Parathyroid adenoma (tissue), 2 donors: ENCODE data around the gene LDHD.

Experiments used
- H2AFZ ChIP-seq: fragments of 300-600 bp; sonication (generic); one replicate; pipeline ENCODE4 v1.7.0; 2017; ENCODE audit warnings: antibody characterized with exemption, mild to moderate bottlenecking
- H3K27ac ChIP-seq: fragments of 300-600 bp; sonication (generic); one replicate; pipeline ENCODE4 v1.7.0; 2017
- H3K27me3 ChIP-seq: fragments of 300-600 bp; sonication (generic); one replicate; pipeline ENCODE4 v1.7.0; 2017; ENCODE audit warnings: low read length; ENCODE audit not compliant: control insufficient read depth, insufficient read depth
- H3K36me3 ChIP-seq: fragments of 300-600 bp; sonication (generic); one replicate; pipeline ENCODE4 v1.7.0; 2017; ENCODE audit warnings: low read length; ENCODE audit not compliant: control insufficient read depth, insufficient read depth
- H3K4me1 ChIP-seq: fragments of 300-600 bp; sonication (generic); one replicate; pipeline ENCODE4 v1.7.0; 2017; ENCODE audit warnings: control low read depth
- H3K4me2 ChIP-seq: fragments of 300-600 bp; sonication (generic); one replicate; pipeline ENCODE4 v1.7.0; 2017; ENCODE audit warnings: low read length
- H3K4me3 ChIP-seq: fragments of 300-600 bp; sonication (generic); one replicate; pipeline ENCODE4 v1.7.0; 2017; ENCODE audit warnings: low read depth, low read length
- H3K79me2 ChIP-seq: fragments of 300-600 bp; sonication (generic); one replicate; pipeline ENCODE4 v1.7.0; 2017; ENCODE audit warnings: control low read depth
- H3K9ac ChIP-seq: fragments of 300-600 bp; sonication (generic); one replicate; pipeline ENCODE4 v1.7.0; 2017; ENCODE audit warnings: mild to moderate bottlenecking
- H3K9me3 ChIP-seq: fragments of 300-600 bp; sonication (generic); one replicate; pipeline ENCODE4 v1.7.0; 2017; ENCODE audit warnings: low read length; ENCODE audit not compliant: control insufficient read depth
- CTCF ChIP-seq: fragments of 300-600 bp; sonication (generic); IDR thresholded peaks from one replicate; pipeline ENCODE4 v1.7.0; 2017; ENCODE audit warnings: antibody characterized with exemption, mild to moderate bottlenecking
- donor health status: primary hyperparathyroidism.

The LDHD gene

GRCh38 chr16:75097191-75097761 lies 19.3 kb downstream of the LDHD start:
- no peaks in the 10 kb centered on the region for H3K27me3 ChIP-seq
- H2AFZ ChIP-seq, result no peak overlapping the region
- H3K4me1 ChIP-seq, result peaks cover 50% of the 10 kb centered on the region
- H3K79me2 ChIP-seq, result peaks cover 72% of the 10 kb centered on the region
- H3K4me3 ChIP-seq, result no peak overlapping the region
- H3K27ac ChIP-seq, result peak overlapping the region; percentile 52
- no peaks in the 10 kb centered on the region for H3K36me3 ChIP-seq
- no peak for TF ChIP-seq CTCF
- no peak overlapping the region for H3K9ac ChIP-seq
- H3K4me2 ChIP-seq, result peak overlapping the region; percentile 34
- H3K9me3 ChIP-seq, result no peaks in the 10 kb centered on the region

GRCh38 chr16:75096656-75097055 lies 19.9 kb downstream of the LDHD start:
- no peaks in the 10 kb centered on the region for H3K36me3 ChIP-seq
- no peak overlapping the region for H3K4me3 ChIP-seq
- peaks cover 50% of the 10 kb centered on the region for H3K4me1 ChIP-seq
- H2AFZ ChIP-seq, result no peak overlapping the region
- peaks cover 70% of the 10 kb centered on the region for H3K79me2 ChIP-seq
- no peaks in the 10 kb centered on the region for H3K9me3 ChIP-seq
- H3K9ac ChIP-seq, result no peak overlapping the region
- peak; percentile 48 for TF ChIP-seq CTCF
- no peaks in the 10 kb centered on the region for H3K27me3 ChIP-seq
- H3K27ac ChIP-seq, result peak overlapping the region; percentile 27
- H3K4me2 ChIP-seq, result peak overlapping the region; percentile 34

GRCh38 chr16:75095204-75095621 lies 21.4 kb downstream of the LDHD start:
- no peak for TF ChIP-seq CTCF
- no peak overlapping the region for H3K27ac ChIP-seq

GRCh38 chr16:75093598-75094540 lies 22.7 kb downstream of the LDHD start:
- no peaks in the 10 kb centered on the region for H3K9me3 ChIP-seq
- H3K79me2 ChIP-seq, result peaks cover 73% of the 10 kb centered on the region
- H3K36me3 ChIP-seq, result no peaks in the 10 kb centered on the region
- H3K4me1 ChIP-seq, result peaks cover 42% of the 10 kb centered on the region
- no peak overlapping the region for H3K27ac ChIP-seq
- no peak overlapping the region for H3K4me2 ChIP-seq
- no peak overlapping the region for H3K9ac ChIP-seq
- no peak overlapping the region for H3K4me3 ChIP-seq
- TF ChIP-seq CTCF, result no peak
- H3K27me3 ChIP-seq, result no peaks in the 10 kb centered on the region
- no peak overlapping the region for H2AFZ ChIP-seq

More at GRCh38 chr16:75095204-75095621, 21.4 kb downstream of the LDHD start:
- H2AFZ ChIP-seq, result no peak overlapping the region
- no peak overlapping the region for H3K4me2 ChIP-seq
- H3K27me3 ChIP-seq, result no peaks in the 10 kb centered on the region
- H3K4me3 ChIP-seq, result no peak overlapping the region
- no peaks in the 10 kb centered on the region for H3K36me3 ChIP-seq
- peaks cover 50% of the 10 kb centered on the region for H3K4me1 ChIP-seq
- no peaks in the 10 kb centered on the region for H3K9me3 ChIP-seq
- H3K79me2 ChIP-seq, result peaks cover 64% of the 10 kb centered on the region
- H3K9ac ChIP-seq, result no peak overlapping the region
